ENCODE data around the gene PROM2. TPM values are rescaled to one million over a fixed set of nuclear protein-coding genes. Genes with fewer than 3 reads are reported as not detected.

Gene PROM2
- total and polyA plus RNA-seq, 2 experiments from 2014 or later = 2.1 to 2.2 TPM

DNA sequence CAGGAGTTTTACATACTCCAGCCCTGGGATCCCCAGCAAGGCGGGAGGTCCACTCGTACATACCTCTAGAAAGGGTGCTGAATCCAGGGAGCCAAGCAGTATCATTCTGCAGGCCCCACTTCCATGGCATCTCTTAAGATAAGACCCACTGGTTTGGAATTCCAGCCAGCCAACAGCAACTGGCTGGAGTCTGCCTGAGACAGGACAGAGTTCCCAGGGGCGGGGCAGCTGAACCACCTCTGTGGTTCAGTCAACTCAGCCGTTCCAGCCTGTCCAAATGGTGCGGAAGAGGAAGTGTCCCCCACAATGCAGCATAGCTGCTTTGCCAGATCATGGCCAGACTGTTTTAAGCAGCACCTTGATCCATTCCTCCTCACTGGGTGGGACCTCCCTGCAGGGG lies 33.7 kb upstream of the PROM2 start:
- no peak overlapping the region for H2AFZ ChIP-seq
- DNase-seq (ENCODE audit: low spot score) (no peak), ATAC-seq (no peak)
- 0 out of 2 replicates have a peak, but pooled peaks cover 3% of the 10 kb centered on the region for H3K36me3 ChIP-seq (ENCODE audit: insufficient read depth)
- Mint-ChIP-seq H3K27ac (no peak overlapping the region), H3K27me3 (ENCODE audit: insufficient read depth, low read depth, poor library complexity) (peaks cover 6% of the 10 kb centered on the region), H3K36me3 (ENCODE audit: low read depth) (peaks cover 30% of the 10 kb centered on the region), H3K4me3 (no peak overlapping the region), H3K4me1 (no peaks in the 10 kb centered on the region), H3K9me3 (peaks cover 78% of the 10 kb centered on the region)
- H3K9me2 ChIP-seq (ENCODE audit: insufficient read depth) = no peaks in the 10 kb centered on the region
- 0 out of 2 replicates have a peak, but pooled peaks cover under 1% of the 10 kb centered on the region for H3K27me3 ChIP-seq (ENCODE audit: insufficient read depth)
- no peak overlapping the region for H3K4me3 ChIP-seq
- no peaks in the 10 kb centered on the region for H3K79me2 ChIP-seq (replicated peaks; ENCODE audit: insufficient read depth)
- H4K20me1 ChIP-seq (replicated peaks; ENCODE audit: insufficient read depth) = no peaks in the 10 kb centered on the region
- H3F3A ChIP-seq (replicated peaks; ENCODE audit: low read depth) = no peaks in the 10 kb centered on the region
- TF ChIP-seq EZH2 (IDR thresholded peaks at IDR 0.05; ENCODE audit: low read depth, unreplicated experiment) (no peak), CREB1 (CRISPR knock-in tag; IDR thresholded peaks at IDR 0.05; ENCODE audit: low read depth) (no peak), POLR2AphosphoS5 (IDR thresholded peaks at IDR 0.05; ENCODE audit: low read depth) (no peak), JUNB (IDR thresholded peaks at IDR 0.05; ENCODE audit: unreplicated experiment) (no peak), NANOG (IDR thresholded peaks at IDR 0.05; ENCODE audit: borderline replicate concordance) (no peak), EZH2phosphoT487 (IDR thresholded peaks at IDR 0.05; ENCODE audit: unreplicated experiment) (no peak), ZNF331 (CRISPR knock-in tag; IDR thresholded peaks at IDR 0.05; ENCODE audit: low read depth) (no peak), ZNF114 (CRISPR knock-in tag; IDR thresholded peaks at IDR 0.05) (no peak), STAT1 (IDR thresholded peaks at IDR 0.05; ENCODE audit: unreplicated experiment) (no peak)
- TF ChIP-seq, protein P1, sequence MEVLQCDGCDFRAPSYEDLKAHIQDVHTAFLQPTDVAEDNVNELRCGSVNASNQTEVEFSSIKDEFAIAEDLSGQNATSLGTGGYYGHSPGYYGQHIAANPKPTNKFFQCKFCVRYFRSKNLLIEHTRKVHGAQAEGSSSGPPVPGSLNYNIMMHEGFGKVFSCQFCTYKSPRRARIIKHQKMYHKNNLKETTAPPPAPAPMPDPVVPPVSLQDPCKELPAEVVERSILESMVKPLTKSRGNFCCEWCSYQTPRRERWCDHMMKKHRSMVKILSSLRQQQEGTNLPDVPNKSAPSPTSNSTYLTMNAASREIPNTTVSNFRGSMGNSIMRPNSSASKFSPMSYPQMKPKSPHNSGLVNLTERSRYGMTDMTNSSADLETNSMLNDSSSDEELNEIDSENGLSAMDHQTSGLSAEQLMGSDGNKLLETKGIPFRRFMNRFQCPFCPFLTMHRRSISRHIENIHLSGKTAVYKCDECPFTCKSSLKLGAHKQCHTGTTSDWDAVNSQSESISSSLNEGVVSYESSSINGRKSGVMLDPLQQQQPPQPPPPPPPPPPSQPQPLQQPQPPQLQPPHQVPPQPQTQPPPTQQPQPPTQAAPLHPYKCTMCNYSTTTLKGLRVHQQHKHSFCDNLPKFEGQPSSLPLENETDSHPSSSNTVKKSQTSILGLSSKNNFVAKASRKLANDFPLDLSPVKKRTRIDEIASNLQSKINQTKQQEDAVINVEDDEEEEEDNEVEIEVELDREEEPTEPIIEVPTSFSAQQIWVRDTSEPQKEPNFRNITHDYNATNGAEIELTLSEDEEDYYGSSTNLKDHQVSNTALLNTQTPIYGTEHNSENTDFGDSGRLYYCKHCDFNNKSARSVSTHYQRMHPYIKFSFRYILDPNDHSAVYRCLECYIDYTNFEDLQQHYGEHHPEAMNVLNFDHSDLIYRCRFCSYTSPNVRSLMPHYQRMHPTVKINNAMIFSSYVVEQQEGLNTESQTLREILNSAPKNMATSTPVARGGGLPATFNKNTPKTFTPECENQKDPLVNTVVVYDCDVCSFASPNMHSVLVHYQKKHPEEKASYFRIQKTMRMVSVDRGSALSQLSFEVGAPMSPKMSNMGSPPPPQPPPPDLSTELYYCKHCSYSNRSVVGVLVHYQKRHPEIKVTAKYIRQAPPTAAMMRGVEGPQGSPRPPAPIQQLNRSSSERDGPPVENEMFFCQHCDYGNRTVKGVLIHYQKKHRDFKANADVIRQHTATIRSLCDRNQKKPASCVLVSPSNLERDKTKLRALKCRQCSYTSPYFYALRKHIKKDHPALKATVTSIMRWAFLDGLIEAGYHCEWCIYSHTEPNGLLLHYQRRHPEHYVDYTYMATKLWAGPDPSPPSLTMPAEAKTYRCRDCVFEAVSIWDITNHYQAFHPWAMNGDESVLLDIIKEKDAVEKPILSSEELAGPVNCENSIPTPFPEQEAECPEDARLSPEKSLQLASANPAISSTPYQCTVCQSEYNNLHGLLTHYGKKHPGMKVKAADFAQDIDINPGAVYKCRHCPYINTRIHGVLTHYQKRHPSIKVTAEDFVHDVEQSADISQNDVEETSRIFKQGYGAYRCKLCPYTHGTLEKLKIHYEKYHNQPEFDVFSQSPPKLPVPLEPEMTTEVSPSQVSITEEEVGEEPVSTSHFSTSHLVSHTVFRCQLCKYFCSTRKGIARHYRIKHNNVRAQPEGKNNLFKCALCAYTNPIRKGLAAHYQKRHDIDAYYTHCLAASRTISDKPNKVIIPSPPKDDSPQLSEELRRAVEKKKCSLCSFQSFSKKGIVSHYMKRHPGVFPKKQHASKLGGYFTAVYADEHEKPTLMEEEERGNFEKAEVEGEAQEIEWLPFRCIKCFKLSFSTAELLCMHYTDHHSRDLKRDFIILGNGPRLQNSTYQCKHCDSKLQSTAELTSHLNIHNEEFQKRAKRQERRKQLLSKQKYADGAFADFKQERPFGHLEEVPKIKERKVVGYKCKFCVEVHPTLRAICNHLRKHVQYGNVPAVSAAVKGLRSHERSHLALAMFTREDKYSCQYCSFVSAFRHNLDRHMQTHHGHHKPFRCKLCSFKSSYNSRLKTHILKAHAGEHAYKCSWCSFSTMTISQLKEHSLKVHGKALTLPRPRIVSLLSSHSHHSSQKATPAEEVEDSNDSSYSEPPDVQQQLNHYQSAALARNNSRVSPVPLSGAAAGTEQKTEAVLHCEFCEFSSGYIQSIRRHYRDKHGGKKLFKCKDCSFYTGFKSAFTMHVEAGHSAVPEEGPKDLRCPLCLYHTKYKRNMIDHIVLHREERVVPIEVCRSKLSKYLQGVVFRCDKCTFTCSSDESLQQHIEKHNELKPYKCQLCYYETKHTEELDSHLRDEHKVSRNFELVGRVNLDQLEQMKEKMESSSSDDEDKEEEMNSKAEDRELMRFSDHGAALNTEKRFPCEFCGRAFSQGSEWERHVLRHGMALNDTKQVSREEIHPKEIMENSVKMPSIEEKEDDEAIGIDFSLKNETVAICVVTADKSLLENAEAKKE (CRISPR knock-in tag; IDR thresholded peaks at IDR 0.05) = no peak
- TF ChIP-seq, protein P2, sequence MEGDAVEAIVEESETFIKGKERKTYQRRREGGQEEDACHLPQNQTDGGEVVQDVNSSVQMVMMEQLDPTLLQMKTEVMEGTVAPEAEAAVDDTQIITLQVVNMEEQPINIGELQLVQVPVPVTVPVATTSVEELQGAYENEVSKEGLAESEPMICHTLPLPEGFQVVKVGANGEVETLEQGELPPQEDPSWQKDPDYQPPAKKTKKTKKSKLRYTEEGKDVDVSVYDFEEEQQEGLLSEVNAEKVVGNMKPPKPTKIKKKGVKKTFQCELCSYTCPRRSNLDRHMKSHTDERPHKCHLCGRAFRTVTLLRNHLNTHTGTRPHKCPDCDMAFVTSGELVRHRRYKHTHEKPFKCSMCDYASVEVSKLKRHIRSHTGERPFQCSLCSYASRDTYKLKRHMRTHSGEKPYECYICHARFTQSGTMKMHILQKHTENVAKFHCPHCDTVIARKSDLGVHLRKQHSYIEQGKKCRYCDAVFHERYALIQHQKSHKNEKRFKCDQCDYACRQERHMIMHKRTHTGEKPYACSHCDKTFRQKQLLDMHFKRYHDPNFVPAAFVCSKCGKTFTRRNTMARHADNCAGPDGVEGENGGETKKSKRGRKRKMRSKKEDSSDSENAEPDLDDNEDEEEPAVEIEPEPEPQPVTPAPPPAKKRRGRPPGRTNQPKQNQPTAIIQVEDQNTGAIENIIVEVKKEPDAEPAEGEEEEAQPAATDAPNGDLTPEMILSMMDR (conservative IDR thresholded peaks at IDR 0.05; ENCODE audit: low read depth in 2 of 2) = no peak
- TF ChIP-seq, protein P3, sequence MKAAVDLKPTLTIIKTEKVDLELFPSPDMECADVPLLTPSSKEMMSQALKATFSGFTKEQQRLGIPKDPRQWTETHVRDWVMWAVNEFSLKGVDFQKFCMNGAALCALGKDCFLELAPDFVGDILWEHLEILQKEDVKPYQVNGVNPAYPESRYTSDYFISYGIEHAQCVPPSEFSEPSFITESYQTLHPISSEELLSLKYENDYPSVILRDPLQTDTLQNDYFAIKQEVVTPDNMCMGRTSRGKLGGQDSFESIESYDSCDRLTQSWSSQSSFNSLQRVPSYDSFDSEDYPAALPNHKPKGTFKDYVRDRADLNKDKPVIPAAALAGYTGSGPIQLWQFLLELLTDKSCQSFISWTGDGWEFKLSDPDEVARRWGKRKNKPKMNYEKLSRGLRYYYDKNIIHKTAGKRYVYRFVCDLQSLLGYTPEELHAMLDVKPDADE (IDR thresholded peaks at IDR 0.05) = no peak
- TF ChIP-seq, protein P4, sequence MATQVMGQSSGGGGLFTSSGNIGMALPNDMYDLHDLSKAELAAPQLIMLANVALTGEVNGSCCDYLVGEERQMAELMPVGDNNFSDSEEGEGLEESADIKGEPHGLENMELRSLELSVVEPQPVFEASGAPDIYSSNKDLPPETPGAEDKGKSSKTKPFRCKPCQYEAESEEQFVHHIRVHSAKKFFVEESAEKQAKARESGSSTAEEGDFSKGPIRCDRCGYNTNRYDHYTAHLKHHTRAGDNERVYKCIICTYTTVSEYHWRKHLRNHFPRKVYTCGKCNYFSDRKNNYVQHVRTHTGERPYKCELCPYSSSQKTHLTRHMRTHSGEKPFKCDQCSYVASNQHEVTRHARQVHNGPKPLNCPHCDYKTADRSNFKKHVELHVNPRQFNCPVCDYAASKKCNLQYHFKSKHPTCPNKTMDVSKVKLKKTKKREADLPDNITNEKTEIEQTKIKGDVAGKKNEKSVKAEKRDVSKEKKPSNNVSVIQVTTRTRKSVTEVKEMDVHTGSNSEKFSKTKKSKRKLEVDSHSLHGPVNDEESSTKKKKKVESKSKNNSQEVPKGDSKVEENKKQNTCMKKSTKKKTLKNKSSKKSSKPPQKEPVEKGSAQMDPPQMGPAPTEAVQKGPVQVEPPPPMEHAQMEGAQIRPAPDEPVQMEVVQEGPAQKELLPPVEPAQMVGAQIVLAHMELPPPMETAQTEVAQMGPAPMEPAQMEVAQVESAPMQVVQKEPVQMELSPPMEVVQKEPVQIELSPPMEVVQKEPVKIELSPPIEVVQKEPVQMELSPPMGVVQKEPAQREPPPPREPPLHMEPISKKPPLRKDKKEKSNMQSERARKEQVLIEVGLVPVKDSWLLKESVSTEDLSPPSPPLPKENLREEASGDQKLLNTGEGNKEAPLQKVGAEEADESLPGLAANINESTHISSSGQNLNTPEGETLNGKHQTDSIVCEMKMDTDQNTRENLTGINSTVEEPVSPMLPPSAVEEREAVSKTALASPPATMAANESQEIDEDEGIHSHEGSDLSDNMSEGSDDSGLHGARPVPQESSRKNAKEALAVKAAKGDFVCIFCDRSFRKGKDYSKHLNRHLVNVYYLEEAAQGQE (IDR thresholded peaks at IDR 0.05; ENCODE audit: unreplicated experiment) = no peak
- no peak overlapping the region for H3K27ac ChIP-seq (ENCODE audit: low read depth)
- H3K4me1 ChIP-seq (ENCODE audit: insufficient read depth) = no peaks in the 10 kb centered on the region
- H3K4me2 ChIP-seq = no peak overlapping the region

Data from GM23338 (cell line).